GM19395 (cell line): ENCODE data around the gene NOC3L.
A peak's percentile ranks its signal among the peaks of the same experiment; 100 is the strongest.
"Not testable (repeated sequence)": the region's sequence is repeated elsewhere in the genome, so short reads cannot be mapped to it uniquely, and the experiment has no call there.

Experiments
- ATAC-seq: cut with Tn5 transposase; IDR thresholded peaks from one replicate; pipeline ENCODE4 v1.9.1; 2021; ENCODE audit warnings: mild to moderate bottlenecking, moderate library complexity; ENCODE audit not compliant: unreplicated experiment

Gene NOC3L, protein sequence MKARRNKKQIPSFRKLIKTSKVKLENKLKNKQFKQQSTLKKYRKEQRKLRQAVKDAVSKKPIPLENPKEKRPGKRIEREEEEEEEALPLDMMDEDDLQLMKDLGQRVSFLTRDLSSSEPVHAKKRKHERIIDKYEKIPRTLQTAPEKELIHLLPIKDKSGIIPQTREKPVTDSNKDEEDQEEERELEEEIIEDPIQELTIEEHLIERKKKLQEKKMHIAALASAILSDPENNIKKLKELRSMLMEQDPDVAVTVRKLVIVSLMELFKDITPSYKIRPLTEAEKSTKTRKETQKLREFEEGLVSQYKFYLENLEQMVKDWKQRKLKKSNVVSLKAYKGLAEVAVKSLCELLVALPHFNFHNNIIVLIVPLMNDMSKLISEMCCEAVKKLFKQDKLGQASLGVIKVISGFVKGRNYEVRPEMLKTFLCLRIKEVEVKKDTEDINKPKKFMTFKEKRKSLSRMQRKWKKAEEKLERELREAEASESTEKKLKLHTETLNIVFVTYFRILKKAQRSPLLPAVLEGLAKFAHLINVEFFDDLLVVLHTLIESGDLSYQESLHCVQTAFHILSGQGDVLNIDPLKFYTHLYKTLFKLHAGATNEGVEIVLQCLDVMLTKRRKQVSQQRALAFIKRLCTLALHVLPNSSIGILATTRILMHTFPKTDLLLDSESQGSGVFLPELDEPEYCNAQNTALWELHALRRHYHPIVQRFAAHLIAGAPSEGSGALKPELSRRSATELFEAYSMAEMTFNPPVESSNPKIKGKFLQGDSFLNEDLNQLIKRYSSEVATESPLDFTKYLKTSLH

DNA sequence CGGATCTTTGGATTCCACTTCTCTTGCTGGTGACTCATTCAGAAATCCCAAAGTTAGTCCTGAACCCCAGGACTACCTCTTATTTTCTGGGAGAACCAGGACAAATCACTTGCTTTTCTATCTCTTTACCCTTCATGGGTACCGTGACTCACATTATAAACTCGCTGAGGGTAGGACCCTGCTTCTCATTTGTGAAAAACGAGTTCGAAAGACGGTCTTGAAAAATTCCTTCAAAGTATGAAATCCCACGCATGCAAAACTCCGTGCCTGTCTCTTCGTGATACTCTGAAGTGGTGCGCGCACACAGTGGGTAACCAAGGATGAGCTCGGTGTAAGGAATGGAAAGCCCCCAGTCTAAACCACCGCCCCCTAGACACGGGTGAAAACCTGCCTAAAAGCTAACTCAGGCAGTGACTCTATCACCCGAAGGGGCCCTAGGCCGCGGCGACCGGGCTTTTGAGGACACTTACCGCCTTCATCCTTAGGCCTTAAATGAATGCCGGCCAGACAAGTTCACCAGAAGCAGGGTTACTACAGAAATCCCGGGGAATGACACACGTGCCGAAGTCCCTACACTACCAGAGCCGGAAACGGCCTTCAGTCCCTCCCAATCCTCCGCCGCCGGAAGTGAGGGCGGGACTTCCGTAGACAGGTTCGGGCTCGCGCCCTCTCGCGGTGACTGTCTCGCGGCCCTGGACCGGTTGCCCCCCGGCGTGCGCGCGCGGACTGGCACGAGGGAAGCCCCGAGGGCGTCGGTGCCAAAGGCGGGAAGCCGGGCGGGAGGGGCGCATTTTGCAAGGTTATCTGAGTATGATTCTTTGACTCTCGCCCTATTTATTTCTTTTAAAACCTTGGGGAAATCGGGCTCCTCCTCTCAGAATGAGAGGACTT lies at the start of gene NOC3L:
Gene NOC3L (minus strand): TSS at position 580 of the 891 bp plus-strand sequence. CDS start 101 bp downstream, at position 479.
- peak; percentile 99 for ATAC-seq

DNA sequence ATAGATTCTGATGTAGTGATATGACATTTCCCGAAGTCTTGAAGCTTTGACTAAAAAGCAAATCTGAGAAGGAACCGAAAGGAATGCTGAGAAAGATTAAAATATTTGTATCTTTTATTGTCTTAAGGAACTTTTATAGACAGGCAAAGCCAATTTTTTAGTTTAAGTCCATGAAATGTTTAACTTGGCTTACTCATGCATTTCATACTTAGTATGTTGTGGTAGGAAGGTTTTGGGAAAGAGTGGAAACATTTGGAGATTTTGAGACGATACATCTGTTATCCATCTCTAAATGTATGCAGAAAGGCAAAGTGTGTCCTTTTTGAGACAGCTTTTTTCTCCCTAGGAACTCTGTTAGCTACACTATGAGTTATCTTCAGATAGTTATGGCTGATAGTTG lies 49.7 kb upstream of the NOC3L start:
- ATAC-seq, result no peak

DNA sequence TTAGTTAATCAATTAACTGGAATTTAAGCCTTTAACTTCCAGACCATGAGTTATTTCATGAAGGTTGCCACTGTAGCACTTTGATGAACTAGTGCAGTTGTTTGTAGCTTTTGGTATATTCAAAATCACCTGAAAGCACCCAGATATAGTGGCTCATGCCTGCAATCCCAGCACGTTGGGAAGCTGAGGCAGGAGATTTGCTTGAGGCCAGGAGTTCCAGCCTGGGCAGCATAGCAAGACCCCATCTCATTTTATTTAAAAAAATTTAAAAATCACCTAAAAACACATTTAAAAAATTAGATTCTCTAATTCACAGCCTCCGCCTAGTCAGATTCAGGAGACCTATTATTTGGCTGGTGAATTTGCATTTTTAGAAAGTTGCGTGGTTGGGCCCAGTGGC lies 48.6 kb upstream of the NOC3L start:
- no peak for ATAC-seq

DNA sequence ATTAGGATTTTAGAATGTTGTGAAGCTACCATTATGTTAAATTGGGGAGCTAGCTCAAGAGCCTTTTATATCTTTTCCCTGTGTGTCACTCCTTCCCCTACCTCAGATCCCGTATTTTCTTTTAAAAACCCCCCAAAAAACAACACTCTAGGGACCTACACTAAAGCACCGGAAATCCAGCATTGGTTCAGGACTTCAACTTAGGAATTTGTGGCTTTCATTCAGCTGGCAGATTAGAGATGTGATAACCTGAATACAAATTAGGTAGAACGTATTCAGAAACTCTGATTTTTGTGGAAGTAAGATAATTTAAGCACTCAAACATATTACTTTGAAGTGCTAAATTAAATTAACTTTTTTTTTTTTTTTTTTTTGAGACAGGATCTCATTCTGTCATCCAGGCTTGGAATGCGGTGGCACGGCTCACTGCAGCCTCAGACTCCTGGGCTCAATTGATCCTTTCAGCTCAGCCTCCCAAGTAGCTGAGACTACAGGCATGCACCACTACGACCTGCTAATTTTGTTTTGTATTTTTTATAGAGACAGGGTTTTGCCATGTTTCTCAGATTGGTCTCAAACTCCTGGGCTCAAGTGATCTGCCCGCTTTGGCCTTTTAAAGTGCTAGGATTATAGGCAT lies 46.4 kb upstream of the NOC3L start:
- no peak for ATAC-seq

DNA sequence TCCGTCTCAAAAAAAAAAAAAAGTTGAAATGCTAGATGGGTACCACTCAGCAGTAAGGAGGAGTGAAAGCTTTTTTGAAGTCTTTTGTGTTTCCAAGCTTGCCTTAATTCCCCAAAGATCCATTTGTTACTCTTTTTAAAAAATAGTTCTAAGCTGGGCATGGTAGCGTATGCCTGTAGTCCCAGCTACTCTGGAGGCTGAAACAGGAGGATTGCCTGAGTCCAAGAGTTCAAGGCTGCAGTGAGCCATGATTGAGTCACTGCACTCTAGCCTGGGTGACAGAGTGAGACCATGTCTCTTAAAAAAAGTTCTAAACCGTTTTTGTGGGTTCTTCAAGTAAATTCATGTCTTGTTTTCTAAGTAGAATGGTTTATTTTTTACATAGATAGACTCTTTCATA lies 44.9 kb upstream of the NOC3L start:
- no peak for ATAC-seq

DNA sequence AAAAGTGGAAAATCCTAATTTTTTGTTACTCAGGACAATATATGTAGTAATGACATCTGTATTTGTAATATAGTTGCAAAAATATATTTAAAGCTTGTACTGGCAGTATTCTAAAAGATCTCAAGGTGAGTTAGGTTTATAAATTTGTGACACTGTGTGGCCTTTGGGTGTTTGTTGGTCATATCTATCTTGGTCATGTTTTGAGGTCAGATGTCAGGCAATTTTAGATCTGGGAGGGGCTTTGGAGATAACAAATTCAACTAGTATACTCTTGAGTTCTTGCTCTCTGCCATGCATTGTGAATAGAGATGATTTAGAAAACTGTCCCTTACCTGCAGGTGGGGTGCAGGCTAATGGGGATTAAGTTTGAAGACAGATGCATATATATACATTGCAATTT lies 42.7 kb upstream of the NOC3L start:
- ATAC-seq, result no peak

DNA sequence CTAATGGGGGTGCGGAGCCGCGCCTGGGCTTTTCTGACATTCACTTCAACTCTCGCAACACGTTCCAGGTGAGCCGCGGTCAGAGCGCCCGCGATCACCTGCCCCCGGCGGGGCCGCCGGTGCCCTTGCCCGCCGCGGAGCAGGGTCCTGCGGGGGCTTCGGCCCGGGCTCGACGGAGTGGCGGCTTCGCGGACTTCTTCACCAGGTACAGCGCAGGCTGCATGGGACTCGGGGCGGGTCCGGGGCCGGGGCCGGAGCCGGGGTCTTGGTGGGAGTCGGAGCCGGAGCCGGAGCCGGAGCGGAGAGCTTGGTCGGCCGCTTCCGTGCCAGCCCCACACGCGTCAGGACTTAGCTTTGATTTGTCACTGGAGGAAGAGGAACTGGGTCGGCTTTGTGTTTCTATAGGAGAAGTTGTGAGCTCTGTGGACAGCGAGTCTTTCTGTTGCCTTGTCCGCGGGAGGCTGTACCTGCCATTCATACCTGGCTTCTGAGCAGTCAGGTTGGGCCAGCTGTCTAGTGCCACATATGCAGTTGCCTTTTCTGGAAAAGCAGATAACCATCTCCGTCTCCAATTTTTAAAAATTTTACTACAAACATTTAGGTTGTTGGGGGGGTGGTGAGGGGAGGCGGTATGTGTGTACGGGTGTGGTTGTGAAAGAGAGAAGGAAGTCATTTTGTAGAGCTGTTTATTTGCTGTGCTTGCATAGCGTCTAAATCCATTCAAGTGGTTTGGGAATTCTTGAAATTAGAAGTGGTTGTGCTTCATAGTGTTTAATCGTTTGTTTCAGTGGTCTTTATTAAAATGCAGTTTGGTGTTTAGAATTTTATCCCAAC lies 40.9 kb upstream of the NOC3L start:
- peak; percentile 74 for ATAC-seq

DNA sequence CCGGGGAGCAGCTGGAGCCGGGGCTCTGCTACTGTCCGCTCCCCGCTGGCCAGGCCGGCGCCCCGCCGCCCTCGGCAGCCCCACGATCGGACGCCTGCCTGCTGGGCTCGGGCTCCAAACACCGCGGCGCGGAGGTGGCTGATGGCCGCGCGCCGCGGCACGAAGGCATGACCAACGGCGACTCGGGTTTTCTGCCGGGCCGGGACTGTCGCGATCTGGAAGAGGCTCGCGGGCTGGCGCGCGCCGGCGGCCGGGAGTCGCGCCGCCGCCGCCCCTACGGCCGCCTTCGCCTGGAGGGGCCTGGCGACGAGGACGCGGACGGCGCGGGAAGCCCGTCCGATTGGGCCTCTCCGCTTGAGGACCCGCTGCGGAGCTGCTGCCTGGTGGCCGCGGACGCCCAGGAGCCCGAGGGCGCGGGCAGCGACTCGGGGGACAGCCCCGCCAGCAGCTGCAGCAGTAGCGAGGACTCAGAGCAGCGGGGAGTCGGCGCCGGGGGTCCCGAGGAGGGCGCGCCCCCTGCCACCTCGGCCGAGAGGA lies 40.2 kb upstream of the NOC3L start:
- no peak for ATAC-seq

DNA sequence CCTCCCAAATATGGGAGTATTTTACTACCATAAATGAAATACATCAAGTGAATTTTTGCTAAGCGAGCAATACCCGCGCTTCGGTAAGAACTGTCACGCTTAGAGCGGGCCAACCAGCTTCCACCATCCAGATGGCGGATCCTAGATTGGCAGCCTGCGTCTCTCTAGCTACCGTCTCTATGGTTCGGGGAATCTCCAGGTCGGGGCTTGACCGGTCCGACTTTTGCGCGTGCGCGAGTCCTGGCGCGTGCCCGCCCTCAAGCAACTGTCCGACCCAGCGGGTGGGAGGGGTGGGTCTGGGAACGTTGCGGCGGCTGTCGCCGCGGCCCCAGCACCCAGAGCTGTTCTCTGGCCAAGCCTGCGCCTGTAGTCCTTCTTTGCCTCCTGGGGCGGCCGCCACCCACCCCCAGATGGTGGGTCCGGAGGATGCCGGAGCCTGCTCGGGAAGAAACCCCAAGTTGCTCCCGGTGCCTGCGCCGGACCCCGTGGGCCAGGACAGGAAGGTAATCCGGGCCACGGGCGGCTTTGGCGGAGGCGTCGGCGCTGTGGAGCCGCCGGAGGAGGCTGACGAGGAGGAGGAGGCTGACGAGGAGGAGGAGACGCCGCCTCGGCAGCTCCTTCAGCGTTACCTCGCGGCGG lies 39.6 kb upstream of the NOC3L start, which contains the start of gene TBC1D12:
Gene TBC1D12 (plus strand): TSS at position 338 of the 639 bp plus-strand sequence. CDS start 73 bp downstream, at position 411.
- ATAC-seq, result peak; percentile 70

DNA sequence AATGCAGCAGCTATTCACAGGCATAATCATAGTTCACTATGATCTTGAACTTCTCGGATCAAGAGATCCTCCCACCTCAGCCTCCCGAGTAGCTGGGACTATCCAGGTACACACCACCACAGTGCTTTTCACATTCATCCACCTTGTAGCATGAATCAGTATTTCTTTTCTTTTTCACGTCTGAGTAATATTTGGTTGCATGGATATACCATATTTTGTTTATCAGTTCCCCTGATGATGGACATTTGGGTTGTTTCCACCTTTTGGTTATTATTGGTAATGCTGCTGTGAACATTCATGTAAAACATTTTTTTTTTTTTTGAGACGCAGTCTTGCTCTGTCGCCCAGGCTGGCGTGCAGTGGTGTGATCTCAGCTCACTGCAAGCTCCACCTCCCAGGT lies 36.0 kb upstream of the NOC3L start:
- ATAC-seq, result no peak

DNA sequence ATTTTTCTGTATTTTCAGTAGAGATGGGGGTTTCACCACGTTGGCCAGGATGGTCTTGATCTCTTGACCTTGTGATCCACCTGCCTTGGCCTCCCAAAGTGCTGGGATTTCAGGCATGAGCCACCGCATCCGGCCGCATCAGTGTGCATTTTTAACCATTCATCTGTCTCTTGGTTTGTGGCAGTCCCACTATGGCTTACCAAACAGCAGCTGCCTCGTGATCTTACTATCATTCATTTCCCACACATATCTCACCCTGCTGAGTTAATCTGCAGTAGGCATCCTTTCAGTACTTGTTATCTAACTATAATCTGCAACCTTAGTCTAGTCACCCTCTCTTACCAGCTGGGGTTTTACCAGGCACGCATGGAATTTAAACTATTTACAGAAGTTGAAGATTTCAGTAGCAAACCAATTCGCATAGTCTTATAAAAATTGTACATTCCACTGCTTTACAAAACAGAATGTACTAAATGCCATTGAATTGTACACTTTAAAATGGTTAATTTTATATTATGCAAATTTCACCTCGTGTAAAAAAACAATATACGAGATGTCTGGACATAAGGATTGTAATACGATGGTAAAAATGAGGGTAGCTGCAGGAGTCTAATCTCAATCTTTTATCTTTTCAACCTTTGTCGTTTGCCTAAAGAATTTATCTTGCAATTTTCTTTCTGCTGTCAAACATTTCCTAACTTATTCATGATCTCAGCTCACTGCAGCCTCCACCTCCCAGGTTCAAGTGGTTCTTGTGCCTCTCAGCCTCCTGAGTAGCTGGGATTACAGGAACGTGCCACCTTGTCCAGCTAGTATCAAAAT lies 35.0 kb upstream of the NOC3L start:
- no peak for ATAC-seq

DNA sequence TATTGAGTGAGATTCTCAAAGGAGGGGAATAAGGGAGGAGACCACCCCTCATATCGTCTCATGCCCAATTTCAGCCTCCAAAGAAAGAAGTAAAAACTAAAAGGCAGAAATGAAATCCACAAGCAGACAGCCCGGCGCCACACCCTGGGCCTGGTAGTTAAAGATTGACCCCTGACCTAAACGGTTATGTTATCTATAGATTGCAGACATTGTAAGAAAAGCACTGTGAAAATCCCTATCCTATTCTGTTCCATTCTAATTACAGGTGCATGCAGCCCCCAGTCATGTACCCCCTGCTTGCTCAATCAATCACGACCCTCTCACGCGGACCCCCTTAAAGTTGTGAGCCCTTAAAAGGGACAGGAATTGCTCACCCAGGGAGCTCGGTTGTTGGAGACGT lies 29.4 kb upstream of the NOC3L start:
- not testable (repeated sequence) for ATAC-seq

DNA sequence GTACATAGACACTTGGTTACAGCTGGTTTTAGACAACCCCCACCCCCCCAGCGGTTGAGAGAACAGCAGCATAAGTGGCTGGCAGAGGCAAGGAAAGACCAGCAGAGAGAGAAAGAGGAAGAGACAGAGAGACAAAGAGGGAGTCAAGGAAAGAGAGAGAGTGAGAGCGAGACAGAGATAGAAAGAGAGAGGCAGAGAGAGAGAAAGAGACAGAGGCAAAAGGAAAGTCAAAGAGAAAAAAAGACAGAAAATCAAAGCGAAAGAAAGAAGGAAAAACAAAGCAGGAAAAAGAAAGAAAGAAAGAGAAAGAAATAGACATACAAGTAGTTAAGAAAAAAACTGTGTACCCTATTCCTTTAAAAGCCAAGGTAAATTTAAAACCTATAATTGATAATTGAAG lies 23.0 kb upstream of the NOC3L start:
- ATAC-seq, result not testable (repeated sequence)

DNA sequence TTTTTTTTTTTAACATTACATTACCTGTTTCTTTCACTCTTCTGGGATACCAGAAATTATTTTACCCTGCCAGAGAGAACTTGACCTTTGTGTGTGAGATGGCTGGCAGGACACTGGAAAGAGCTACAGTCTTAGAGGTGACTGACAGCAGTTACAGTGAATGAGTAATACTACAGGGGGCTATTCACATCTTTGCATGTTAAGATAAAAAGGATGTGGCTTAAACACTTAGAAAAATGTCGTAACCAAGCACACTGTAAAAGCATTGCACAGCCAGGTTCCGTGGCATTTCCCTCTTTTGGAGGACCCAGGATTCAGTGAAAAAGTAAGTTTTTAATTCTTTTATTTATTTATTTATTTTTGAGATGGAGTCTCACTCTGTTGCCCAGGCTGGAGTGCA lies 20.8 kb upstream of the NOC3L start:
- ATAC-seq, result no peak

DNA sequence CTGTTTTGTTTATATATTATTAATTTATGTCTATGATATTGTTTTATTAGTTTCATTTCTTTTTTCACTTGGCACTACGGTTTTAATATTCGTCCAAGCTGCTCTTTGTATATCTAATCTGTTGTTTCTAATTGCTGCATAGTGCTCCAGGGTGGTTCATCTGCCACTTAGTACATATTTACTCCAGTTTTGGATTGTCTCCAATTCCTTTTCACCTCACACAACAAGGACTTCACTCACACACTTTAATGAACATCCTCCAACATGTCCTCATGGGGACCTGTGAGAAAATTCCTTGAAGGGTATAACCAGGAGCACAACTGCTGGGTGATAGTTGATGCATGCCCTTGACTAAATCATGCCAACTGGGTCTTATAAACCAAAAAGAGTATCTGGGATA lies 14.1 kb upstream of the NOC3L start:
- no peak for ATAC-seq

DNA sequence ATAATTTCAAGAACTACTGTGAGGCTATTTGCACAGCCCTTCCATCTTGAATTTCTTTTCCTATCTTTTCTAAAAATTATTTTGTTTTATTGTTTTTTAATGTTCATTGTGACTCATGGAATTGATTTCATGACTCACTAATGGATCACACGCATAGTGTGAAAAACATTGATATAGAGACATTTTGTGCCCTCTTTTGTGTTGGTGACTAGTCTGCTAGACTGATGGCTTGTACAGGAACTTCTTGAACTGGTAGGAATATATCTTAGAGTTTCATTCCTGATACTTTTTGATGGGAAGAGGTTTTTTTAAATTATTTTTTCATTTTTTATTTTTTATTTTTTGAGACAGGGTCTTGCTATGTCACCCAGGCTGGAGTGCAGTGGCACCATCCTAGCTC lies 12.6 kb upstream of the NOC3L start:
- ATAC-seq, result no peak

DNA sequence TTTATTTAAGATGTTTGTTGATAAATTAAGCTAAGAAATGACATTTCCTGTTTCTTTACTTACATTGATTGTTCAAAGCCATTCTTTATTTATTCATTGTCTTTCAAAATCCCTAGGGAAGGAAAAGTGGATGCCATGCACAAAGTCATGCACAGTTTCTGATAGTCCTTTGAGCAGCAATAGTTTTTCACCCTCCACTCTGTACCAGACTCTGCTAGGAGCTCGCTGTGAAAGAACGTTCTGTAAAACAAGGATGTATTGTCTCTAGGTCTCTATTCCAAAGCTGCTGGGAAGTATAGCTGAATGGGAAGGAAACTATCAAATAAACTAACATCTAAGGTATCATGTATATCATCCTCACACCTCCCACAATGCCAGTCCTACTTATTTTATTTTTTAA lies 7.8 kb upstream of the NOC3L start:
- no peak for ATAC-seq

DNA sequence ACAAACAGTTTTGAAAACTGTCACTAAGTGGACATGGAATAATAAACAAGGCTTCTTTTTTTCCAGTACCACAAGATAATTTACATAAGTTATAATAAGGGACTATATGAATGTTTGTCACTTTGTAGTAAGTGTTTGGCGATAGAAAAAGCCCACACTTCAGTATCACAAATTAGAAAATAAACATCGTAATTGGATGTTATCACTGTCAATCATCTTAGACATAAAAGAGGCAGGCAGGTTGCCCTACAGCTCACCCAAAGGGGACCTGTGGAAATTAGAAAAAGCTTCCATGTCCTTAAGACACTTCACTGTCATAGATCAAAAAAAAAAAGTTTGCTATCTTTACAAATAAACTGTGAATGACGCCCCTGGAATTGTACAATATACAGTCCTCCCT lies 3.6 kb upstream of the NOC3L start:
- ATAC-seq, result no peak
